ENCODE measurements around the gene SERBP1.

- TF ChIP-seq CTCF (IDR thresholded peaks at IDR 0.05) (no peak), POLR2A (IDR thresholded peaks at IDR 0.05) (no peak)
Measured at GRCh38 chr1:67431869-67432578, 1.8 kb upstream of the SERBP1 start.
